GM23338 (cell line): ENCODE results near the gene SVIL.

Source experiments
- CREB1 ChIP-seq: fragments of 250-450 bp; sonication (Bioruptor Pico); IDR thresholded peaks from 2 replicates; pipeline ENCODE4 v1.5.0; 2020; ENCODE audit warnings: low read depth, mild to moderate bottlenecking, moderate library complexity
- CTCF ChIP-seq, 2 experiments: fragments of 200-600 bp in 1 of 2; sonication (generic) in 1 of 2; conservative IDR thresholded peaks; 2 replicates each; pipeline versions ENCODE4 v1.5.1 to v1.6.1; 2016 to 2017; ENCODE audit warnings: antibody characterized with exemption in 2 of 2, low read depth in 2 of 2, mild to moderate bottlenecking in 2 of 2, moderate library complexity in 1 of 2
- ETS1 ChIP-seq: IDR thresholded peaks from 2 replicates; pipeline ENCODE4 v1.6.1; 2016; ENCODE audit warnings: antibody characterized with exemption
- EZH2 ChIP-seq: fragments of 200-600 bp; sonication (generic); IDR thresholded peaks from one replicate; pipeline ENCODE4 v1.8.0; 2017; ENCODE audit warnings: antibody characterized with exemption, mild to moderate bottlenecking, low read depth; ENCODE audit not compliant: unreplicated experiment
- EZH2phosphoT487 ChIP-seq: fragments of 200-600 bp; sonication (generic); IDR thresholded peaks from one replicate; pipeline ENCODE4 v1.8.1; 2018; ENCODE audit warnings: antibody characterized with exemption; ENCODE audit not compliant: unreplicated experiment
- JUNB ChIP-seq: IDR thresholded peaks from one replicate; pipeline ENCODE4 v1.6.1; 2016; ENCODE audit warnings: antibody characterized with exemption; ENCODE audit not compliant: unreplicated experiment
- POLR2AphosphoS5 ChIP-seq: IDR thresholded peaks from 2 replicates; pipeline ENCODE4 v1.6.1; 2016; ENCODE audit warnings: antibody characterized with exemption, low read depth
- REST ChIP-seq: IDR thresholded peaks from one replicate; pipeline ENCODE4 v1.6.1; 2018; ENCODE audit warnings: antibody characterized with exemption; ENCODE audit not compliant: unreplicated experiment
- STAT1 ChIP-seq: IDR thresholded peaks from one replicate; pipeline ENCODE4 v1.6.1; 2016; ENCODE audit warnings: antibody characterized with exemption; ENCODE audit not compliant: unreplicated experiment
- ZNF114 ChIP-seq: fragments of 250-450 bp; sonication (Bioruptor Pico); IDR thresholded peaks from 2 replicates; pipeline ENCODE4 v1.5.0; 2020; ENCODE audit warnings: mild to moderate bottlenecking, moderate library complexity
- ZNF462 ChIP-seq: fragments of 250-450 bp; sonication (Bioruptor Pico); IDR thresholded peaks from 2 replicates; pipeline ENCODE4 v1.5.0; 2020; ENCODE audit warnings: mild to moderate bottlenecking, moderate library complexity

GRCh38 chr10:29546773-29547313, 87.9 kb downstream of the SVIL start:
- TF ChIP-seq POLR2AphosphoS5 (no peak), CTCF (conservative IDR thresholded peaks at IDR 0.05; ENCODE audit: low read depth in 2 of 2) (no peak), EZH2phosphoT487 (no peak), ZNF114 (CRISPR knock-in tag) (no peak), EZH2 (no peak), JUNB (no peak), REST (no peak), STAT1 (no peak), CREB1 (CRISPR knock-in tag) (no peak), ETS1 (no peak), ZNF462 (no peak)
